ENCODE measurements around the gene SLC25A14.
A peak's percentile ranks its signal among the peaks of the same experiment; 100 is the strongest.
"Not testable (repeated sequence)": the region's sequence is repeated elsewhere in the genome, so short reads cannot be mapped to it uniquely, and the experiment has no call there.

SLC25A14 gene, protein sequence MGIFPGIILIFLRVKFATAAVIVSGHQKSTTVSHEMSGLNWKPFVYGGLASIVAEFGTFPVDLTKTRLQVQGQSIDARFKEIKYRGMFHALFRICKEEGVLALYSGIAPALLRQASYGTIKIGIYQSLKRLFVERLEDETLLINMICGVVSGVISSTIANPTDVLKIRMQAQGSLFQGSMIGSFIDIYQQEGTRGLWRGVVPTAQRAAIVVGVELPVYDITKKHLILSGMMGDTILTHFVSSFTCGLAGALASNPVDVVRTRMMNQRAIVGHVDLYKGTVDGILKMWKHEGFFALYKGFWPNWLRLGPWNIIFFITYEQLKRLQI

DNA sequence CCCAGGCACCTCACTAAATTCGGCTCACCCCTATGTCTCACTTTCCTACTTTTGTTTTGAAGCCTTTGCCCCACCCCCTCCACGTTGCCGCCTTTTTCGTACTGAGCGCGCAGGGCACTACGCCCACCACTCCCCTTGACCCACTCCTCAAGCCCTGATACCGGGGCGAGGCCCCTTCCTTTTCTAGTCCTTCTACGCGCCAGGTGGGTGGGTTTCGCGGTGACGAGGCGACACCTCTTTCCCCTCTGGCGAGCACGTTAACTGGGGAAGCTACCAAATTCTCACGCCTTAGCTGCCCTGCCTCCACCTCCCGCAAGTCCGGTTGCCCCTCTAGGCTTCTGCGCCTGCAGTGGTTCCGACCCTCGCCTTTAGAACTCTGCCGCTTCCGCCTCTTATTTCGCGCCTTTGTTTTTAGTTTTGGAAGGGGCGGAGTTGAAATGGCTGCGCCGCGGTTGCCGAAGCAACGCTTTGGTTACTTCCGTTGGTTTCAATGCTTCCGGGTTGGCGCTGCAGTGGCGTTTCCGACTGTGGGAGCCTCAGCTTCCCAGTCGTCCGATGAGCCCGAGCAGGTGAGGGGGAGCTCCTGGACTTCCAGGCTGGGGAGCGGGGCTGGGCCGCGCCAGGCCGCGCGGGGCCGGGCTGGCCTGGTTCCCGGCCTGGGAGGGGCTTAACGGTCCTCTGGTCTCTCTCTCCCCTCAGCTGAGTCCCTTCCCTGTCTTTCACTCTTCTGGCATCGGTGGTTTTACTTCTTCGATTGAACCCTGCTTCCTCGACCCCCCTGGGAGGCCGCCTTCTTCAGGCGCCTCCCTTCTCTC lies at the start of gene SLC25A14:
SLC25A14 (plus strand) TSS at position 512 of the 815 bp plus-strand sequence. CDS start 360 bp downstream, outside the sequence.
- peak; percentile 60 for DNase-seq

GRCh38 chrX:130295519-130296296 lies 44.0 kb upstream of the SLC25A14 start:
- no peak for DNase-seq

DNA sequence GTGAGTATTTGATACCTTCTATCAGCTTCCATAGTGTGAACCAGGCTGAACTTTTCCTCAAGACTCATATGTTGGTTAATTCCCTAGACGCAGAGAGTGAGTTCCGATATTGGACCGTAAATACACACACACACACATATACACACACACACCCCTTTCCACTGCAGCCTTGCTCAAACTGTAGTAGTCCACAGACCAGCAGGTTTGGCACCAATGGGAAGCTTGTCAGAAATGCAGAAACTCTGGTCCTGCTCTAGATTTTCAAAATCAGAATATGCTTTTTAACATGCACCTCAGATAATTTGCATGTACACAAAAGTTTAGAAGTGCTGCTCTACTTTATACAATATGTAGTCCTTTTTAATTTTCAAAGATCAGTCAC lies 43.4 kb upstream of the SLC25A14 start:
- no peak for DNase-seq

DNA sequence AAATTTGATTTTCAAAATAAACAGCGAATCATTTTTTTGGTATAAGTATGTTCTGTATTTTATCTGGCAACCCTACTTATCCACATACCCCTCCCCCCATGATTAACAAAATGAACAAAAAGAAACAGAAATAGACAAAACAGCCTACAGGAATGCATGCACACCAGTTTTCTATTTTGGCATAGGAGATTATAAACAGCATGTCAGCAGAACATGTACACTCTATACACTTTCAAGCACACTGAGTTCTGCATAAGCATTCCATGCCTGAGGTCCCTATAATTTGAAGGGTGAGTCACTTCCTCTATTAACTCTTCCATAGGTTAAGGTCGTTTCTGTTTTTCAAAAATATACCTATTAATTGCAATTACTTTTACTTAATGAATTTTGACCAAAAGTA lies 43.0 kb upstream of the SLC25A14 start:
- no peak for DNase-seq

DNA sequence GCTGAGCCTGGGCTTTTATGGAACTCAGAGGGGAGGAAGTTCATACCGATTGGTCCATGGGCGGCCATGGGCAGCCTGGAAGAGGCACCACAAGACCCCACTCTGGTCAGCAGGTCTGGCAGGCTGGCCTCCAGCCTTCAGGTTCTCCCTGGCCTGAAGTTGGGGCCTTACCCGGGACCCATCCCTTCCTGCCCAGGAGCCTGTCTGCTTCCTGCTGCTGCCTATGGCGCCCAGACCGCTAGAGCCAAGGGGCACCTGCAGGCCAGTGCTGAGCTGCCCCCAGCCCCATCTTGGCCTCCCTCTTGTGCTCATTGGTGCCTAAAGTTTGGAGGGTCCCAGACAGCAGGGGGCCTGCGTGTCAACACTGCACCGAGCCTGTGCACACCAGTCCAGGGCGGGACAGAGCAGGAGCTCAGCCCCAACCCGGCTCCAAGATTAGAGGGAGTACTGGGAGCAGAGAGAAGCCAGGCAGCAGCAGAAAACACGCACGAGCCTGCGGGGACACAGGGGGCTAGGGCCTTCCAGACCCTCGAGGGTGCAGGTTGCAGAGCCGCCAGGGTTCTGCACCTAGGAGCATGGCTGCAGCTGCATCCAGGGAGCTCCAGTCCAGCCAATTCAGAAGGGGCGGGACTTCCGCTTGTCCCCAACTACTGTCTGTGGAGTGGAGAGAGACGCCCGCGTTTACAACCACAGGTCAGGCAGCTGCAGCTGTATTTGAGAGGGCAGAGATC lies 40.3 kb upstream of the SLC25A14 start:
- DNase-seq = no peak

DNA sequence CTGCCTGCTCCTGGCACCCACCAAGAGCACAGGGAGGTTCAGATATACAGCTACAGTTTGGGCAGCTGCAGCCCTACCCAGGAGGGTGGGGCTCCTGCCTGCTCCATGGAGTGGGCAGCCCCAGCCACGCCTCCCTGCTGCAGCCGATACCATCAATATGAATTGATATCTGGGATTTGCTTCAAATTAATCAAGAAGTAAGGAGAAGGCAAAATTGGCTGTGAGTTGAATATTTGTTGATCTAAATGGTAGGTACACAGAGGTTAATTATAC lies 39.8 kb upstream of the SLC25A14 start:
- no peak for DNase-seq

- no peak for DNase-seq
Measured at GRCh38 chrX:130301405-130301804, 38.3 kb upstream of the SLC25A14 start.

- DNase-seq = no peak
Measured at GRCh38 chrX:130301977-130302376, 37.7 kb upstream of the SLC25A14 start.

- DNase-seq = no peak
Measured at GRCh38 chrX:130304587-130305368, 34.9 kb upstream of the SLC25A14 start.

DNA sequence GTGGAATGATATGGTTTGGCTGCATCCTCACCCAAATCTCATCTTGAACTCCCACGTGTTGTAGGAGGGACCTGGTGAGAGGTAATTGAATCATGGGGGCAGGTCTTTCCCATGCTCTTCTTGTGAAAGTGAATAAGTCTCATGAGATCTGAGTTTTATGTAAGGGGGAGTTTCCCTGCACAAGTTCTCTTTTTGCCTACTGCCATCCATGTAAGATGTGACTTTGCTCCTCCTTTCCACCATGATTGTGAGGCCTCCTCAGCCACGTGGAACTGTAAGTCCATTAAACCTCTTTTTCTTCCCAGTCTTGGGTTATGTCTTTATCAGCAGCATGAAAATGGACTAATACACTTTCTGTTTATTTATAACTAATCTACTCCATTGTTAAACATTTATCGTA lies 19.8 kb upstream of the SLC25A14 start:
- not testable (repeated sequence) for DNase-seq

DNA sequence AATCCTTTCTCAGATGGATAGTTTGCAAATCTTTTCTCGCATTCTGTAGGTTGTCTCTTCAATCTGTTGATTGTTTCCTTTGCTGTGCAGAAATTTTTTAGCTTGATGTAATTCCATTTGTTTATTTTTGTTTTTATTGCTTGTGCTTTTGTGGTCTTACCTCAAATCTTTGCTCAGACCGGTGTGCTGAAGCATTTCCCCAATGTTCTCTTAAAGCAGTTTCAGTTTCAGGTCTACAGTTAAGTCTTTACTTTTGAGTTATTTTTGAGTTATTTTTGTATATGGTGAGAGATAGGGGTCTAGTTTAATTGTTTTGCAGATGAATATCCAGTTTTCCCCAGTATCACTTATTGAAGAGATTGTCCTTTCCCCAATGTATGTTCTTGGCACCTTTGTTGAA lies 18.2 kb upstream of the SLC25A14 start:
- DNase-seq = no peak

DNA sequence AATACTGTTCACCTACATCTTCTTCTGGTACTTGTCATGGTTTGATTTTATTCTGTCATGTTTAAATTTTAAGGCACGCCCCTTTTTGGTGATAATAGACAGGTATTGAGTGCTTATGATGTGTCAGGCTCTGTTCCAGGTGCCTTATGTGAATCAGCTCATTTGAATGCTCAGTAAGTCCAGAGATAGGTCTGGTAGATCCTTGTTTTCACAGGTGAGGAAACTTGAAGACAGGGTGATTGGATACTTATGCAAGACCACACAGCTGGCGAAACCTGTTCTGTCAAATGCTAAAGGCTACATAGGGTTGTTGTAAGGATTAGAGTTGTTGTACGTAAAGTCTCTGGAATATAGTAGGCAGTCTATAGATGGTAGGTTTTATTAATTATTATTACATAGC lies 9.6 kb upstream of the SLC25A14 start:
- no peak for DNase-seq

- DNase-seq = peak; percentile 0
Measured at GRCh38 chrX:130330706-130331105, 9.0 kb upstream of the SLC25A14 start.

- DNase-seq = no peak
Measured at GRCh38 chrX:130336531-130336930, 3.2 kb upstream of the SLC25A14 start.

DNA sequence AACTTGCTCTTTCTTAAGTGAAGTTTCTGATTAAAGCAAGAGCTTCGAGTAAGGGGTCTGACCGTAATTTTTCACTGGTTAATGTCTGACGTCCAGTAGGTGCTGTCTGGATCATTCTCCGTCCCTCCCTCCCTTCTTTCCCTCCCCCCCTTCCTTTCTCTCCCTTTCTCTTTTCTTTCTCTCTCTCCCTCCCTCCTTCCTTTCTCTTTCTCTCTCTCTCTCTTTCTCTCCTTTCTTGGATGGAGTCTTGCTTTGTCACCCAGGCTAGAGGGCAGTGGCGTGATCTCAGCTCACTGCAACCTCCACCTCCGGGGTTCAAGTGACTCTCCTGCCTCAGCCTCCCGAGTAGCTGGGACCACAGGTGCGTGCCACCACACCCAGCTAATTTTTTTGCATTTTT lies 850 bp upstream of the SLC25A14 start:
- not testable (repeated sequence) for DNase-seq

DNA sequence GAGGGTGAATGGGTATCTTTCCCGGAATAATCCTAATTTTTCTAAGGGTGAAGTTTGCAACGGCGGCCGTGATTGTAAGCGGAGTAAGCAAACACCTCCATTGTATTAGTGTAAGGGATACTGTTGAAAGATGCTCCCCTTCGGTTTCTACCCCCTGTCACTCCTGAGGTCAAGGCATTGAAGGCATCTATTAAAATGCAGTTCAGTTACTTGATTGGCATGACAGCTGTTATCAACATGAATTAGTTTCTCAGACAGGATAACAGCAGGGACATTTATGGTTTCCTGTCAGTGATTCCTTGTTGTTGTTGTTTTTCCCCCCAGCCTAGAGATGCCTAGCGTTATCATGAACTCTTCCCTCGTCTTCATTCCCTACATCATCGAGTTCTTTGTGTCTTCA lies 552 bp downstream of the SLC25A14 start:
- peak; percentile 0 for DNase-seq

- DNase-seq = no peak
Measured at GRCh38 chrX:130343411-130343810, 3.7 kb downstream of the SLC25A14 start.

- no peak for DNase-seq
Measured at GRCh38 chrX:130347321-130347720, 7.6 kb downstream of the SLC25A14 start.

DNA sequence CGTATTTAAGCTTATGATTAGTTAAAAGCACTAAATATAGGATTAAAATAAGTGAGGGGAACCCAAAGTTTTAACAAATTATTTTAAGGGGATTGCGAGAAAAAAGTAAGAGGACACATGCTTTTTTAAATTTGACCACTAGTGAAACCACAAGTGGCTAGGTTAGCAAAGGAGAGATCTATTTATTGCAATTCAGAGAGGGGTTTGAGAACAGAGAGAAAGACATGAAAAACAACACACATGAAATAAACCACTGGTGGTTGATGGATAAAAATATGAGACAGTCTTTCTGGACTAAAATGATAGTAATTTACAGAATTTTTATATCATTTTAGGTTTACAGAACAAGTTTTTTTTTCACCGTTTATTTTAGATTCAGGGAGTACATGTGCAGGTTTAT lies 11.8 kb downstream of the SLC25A14 start:
- no peak for DNase-seq

DNA sequence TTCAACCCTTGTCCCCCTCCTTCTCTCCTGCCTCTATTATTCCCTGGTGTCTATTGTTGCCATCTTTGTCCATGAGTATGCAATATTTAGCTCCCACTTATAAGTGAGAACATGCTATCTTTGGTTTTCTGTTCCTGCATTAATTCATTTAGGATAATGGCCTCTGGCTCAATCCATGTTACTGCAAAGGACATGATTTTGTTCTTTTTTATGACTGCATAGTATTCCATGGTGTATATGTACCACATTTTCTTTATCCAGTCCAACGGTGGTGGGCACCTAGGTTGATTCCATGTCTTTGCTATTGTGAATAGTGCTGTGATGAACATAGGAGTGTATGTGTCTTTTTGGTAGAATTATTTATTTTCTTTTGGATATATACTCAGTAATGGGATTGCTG lies 12.3 kb downstream of the SLC25A14 start:
- DNase-seq = not testable (repeated sequence)

GRCh38 chrX:130376077-130376476 lies 36.4 kb downstream of the SLC25A14 start:
- DNase-seq = no peak

- peak; percentile 1 for DNase-seq
Measured at GRCh38 chrX:130378024-130378669, 38.4 kb downstream of the SLC25A14 start.

All from midbrain (tissue), 1 donor.